Measurements from ENCODE around the gene DNMT3A. TPM values are rescaled to one million over a fixed set of nuclear protein-coding genes. Genes with fewer than 3 reads are reported as not detected.

The DNMT3A gene
- total RNA-seq, 1 donor from 2014 or later = 113 TPM

- no peak for DNase-seq (ENCODE audit: low read depth, low spot score)
- Mint-ChIP-seq H3K9me3 (no peaks in the 10 kb centered on the region), H3K4me3 (no peak overlapping the region), H3K27ac (ENCODE audit: unreplicated experiment) (no peak overlapping the region), H3K36me3 (ENCODE audit: low read depth) (no peaks in the 10 kb centered on the region), H3K27me3 (ENCODE audit: low read depth) (no peaks in the 10 kb centered on the region), H3K4me1 (peaks cover 23% of the 10 kb centered on the region)
- no peak for TF ChIP-seq CTCF (conservative IDR thresholded peaks at IDR 0.05)
Observed at GRCh38 chr2:25366629-25367028, 24.9 kb upstream of the DNMT3A start.

GRCh38 chr2:25365241-25365640, 23.5 kb upstream of the DNMT3A start:
- TF ChIP-seq CTCF (conservative IDR thresholded peaks at IDR 0.05) = no peak
- no peak overlapping the region for H3K27ac Mint-ChIP-seq (ENCODE audit: unreplicated experiment)
- no peaks in the 10 kb centered on the region for H3K9me3 Mint-ChIP-seq
- no peaks in the 10 kb centered on the region for H3K27me3 Mint-ChIP-seq (ENCODE audit: low read depth)
- H3K4me3 Mint-ChIP-seq = no peak overlapping the region
- H3K4me1 Mint-ChIP-seq = peaks cover 14% of the 10 kb centered on the region
- no peaks in the 10 kb centered on the region for H3K36me3 Mint-ChIP-seq (ENCODE audit: low read depth)
- no peak for DNase-seq (ENCODE audit: low read depth, low spot score)

GRCh38 chr2:25363733-25364132, 22.0 kb upstream of the DNMT3A start:
- no peak for DNase-seq (ENCODE audit: low read depth, low spot score)
- H3K4me1 Mint-ChIP-seq = peaks cover 12% of the 10 kb centered on the region
- H3K27ac Mint-ChIP-seq (ENCODE audit: unreplicated experiment) = no peak overlapping the region
- H3K27me3 Mint-ChIP-seq (ENCODE audit: low read depth) = no peaks in the 10 kb centered on the region
- H3K9me3 Mint-ChIP-seq = no peaks in the 10 kb centered on the region
- H3K4me3 Mint-ChIP-seq = no peak overlapping the region
- no peaks in the 10 kb centered on the region for H3K36me3 Mint-ChIP-seq (ENCODE audit: low read depth)
- TF ChIP-seq CTCF (conservative IDR thresholded peaks at IDR 0.05) = no peak

- H3K4me3 Mint-ChIP-seq = peak overlapping the region; percentile 2
- H3K36me3 Mint-ChIP-seq (ENCODE audit: low read depth) = no peaks in the 10 kb centered on the region
- no peak overlapping the region for H3K27ac Mint-ChIP-seq (ENCODE audit: unreplicated experiment)
- TF ChIP-seq CTCF (conservative IDR thresholded peaks at IDR 0.05) = no peak
- no peak for DNase-seq (ENCODE audit: low read depth, low spot score)
- H3K27me3 Mint-ChIP-seq (ENCODE audit: low read depth) = no peaks in the 10 kb centered on the region
- H3K9me3 Mint-ChIP-seq = no peaks in the 10 kb centered on the region
- peaks cover 17% of the 10 kb centered on the region for H3K4me1 Mint-ChIP-seq
Observed at GRCh38 chr2:25362434-25363145, 20.9 kb upstream of the DNMT3A start.

GRCh38 chr2:25362049-25362433, 20.3 kb upstream of the DNMT3A start:
- Mint-ChIP-seq H3K36me3 (ENCODE audit: low read depth) (no peaks in the 10 kb centered on the region), H3K4me1 (peaks cover 17% of the 10 kb centered on the region), H3K4me3 (no peak overlapping the region), H3K27me3 (ENCODE audit: low read depth) (no peaks in the 10 kb centered on the region), H3K27ac (ENCODE audit: unreplicated experiment) (no peak overlapping the region), H3K9me3 (no peaks in the 10 kb centered on the region)
- DNase-seq (ENCODE audit: low read depth, low spot score) = peak; percentile 100
- TF ChIP-seq CTCF (conservative IDR thresholded peaks at IDR 0.05) = peak; percentile 98
